Body of pancreas (tissue), 4 donors: ENCODE results near the gene DNAAF1.

Source experiments
- POLR2A ChIP-seq, 3 donors: fragments of 450-650 bp; IDR thresholded peaks; one replicate each; pipeline ENCODE4 v1.6.1; 2016; ENCODE audit warnings: antibody characterized with exemption in 3 of 3, mild to moderate bottlenecking in 2 of 3
- TF ChIP-seq, protein P1 (sequence below), 7 experiments: fragments of 450-650 bp in 4 of 7; fragments of 200-600 bp in 3 of 7; sonication (generic) in 3 of 7; IDR thresholded peaks; one replicate each; pipeline ENCODE4 v1.5.1; 2016 to 2019; ENCODE audit warnings: antibody characterized with exemption in 7 of 7

GRCh38 chr16:84169765-84170310 lies 24.7 kb downstream of the DNAAF1 start:
- no peak for TF ChIP-seq POLR2A (IDR thresholded peaks at IDR 0.05)
- TF ChIP-seq, protein P1, sequence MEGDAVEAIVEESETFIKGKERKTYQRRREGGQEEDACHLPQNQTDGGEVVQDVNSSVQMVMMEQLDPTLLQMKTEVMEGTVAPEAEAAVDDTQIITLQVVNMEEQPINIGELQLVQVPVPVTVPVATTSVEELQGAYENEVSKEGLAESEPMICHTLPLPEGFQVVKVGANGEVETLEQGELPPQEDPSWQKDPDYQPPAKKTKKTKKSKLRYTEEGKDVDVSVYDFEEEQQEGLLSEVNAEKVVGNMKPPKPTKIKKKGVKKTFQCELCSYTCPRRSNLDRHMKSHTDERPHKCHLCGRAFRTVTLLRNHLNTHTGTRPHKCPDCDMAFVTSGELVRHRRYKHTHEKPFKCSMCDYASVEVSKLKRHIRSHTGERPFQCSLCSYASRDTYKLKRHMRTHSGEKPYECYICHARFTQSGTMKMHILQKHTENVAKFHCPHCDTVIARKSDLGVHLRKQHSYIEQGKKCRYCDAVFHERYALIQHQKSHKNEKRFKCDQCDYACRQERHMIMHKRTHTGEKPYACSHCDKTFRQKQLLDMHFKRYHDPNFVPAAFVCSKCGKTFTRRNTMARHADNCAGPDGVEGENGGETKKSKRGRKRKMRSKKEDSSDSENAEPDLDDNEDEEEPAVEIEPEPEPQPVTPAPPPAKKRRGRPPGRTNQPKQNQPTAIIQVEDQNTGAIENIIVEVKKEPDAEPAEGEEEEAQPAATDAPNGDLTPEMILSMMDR (IDR thresholded peaks at IDR 0.05), result no peak
